ENCODE measurements around the gene ZNF700.

DNA sequence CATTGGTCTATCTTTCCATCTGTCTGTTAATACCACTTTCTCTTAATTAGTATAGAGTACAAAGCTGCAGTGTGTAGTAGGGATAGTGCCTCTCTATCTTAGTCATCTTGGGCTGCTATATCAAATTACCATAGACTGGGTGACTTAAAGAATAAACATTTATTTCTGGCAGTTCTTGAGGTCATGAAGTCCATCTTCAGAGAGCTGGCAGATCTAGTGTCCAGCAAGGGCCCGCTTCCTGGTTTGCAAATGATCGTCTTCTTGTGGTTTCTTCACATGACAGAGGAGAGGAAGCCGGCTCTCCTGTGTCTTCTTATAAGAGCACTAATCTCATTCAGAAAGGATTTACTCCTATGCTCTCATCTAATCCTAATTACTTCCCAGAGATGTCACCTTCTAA lies 6.1 kb downstream of the ZNF700 start:
- TF ChIP-seq, protein P1, sequence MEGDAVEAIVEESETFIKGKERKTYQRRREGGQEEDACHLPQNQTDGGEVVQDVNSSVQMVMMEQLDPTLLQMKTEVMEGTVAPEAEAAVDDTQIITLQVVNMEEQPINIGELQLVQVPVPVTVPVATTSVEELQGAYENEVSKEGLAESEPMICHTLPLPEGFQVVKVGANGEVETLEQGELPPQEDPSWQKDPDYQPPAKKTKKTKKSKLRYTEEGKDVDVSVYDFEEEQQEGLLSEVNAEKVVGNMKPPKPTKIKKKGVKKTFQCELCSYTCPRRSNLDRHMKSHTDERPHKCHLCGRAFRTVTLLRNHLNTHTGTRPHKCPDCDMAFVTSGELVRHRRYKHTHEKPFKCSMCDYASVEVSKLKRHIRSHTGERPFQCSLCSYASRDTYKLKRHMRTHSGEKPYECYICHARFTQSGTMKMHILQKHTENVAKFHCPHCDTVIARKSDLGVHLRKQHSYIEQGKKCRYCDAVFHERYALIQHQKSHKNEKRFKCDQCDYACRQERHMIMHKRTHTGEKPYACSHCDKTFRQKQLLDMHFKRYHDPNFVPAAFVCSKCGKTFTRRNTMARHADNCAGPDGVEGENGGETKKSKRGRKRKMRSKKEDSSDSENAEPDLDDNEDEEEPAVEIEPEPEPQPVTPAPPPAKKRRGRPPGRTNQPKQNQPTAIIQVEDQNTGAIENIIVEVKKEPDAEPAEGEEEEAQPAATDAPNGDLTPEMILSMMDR (IDR thresholded peaks at IDR 0.05): no peak
- TF ChIP-seq POLR2A (IDR thresholded peaks at IDR 0.05): no peak
